ENCODE data around the gene EMC9.

EMC9 gene

GRCh38 chr14:24131549-24131966 lies 9.8 kb downstream of the EMC9 start:
- DNase-seq (ENCODE audit: low spot score): no peak

GRCh38 chr14:24130717-24131548 lies 10.5 kb downstream of the EMC9 start:
- DNase-seq (ENCODE audit: low spot score): no peak

- no peak for DNase-seq (ENCODE audit: low spot score)
Measured at GRCh38 chr14:24130380-24130716, 11.0 kb downstream of the EMC9 start, which contains the start of gene FITM1. FITM1 (plus strand) TSS chr14:24130659; CDS start chr14:24131564, 905 bp downstream.

GRCh38 chr14:24129410-24129998 lies 11.9 kb downstream of the EMC9 start:
- no peak for DNase-seq (ENCODE audit: low spot score)

GRCh38 chr14:24127673-24128072 lies 13.7 kb downstream of the EMC9 start:
- no peak for DNase-seq (ENCODE audit: low spot score)

- no peak for DNase-seq (ENCODE audit: low spot score)
Measured at GRCh38 chr14:24126939-24127338, 14.5 kb downstream of the EMC9 start.

- no peak for DNase-seq (ENCODE audit: low spot score)
Measured at GRCh38 chr14:24123424-24124417, 17.7 kb downstream of the EMC9 start.

GRCh38 chr14:24122898-24123297 lies 18.5 kb downstream of the EMC9 start:
- DNase-seq (ENCODE audit: low spot score): no peak

GRCh38 chr14:24122416-24122815 lies 19.0 kb downstream of the EMC9 start:
- no peak for DNase-seq (ENCODE audit: low spot score)

GRCh38 chr14:24121210-24121609 lies 20.2 kb downstream of the EMC9 start:
- no peak for DNase-seq (ENCODE audit: low spot score)

GRCh38 chr14:24119691-24120090 lies 21.7 kb downstream of the EMC9 start:
- DNase-seq (ENCODE audit: low spot score): no peak

GRCh38 chr14:24117179-24117578 lies 24.2 kb downstream of the EMC9 start:
- no peak for DNase-seq (ENCODE audit: low spot score)

- no peak for DNase-seq (ENCODE audit: low spot score)
Measured at GRCh38 chr14:24116128-24116814, 25.1 kb downstream of the EMC9 start.

GRCh38 chr14:24115422-24116127 lies 25.8 kb downstream of the EMC9 start:
- no peak for DNase-seq (ENCODE audit: low spot score)

GRCh38 chr14:24114532-24115421 lies 26.6 kb downstream of the EMC9 start, which contains the start of the genes DCAF11 and NRL:
DCAF11 (plus strand) TSS chr14:24114777; CDS start chr14:24115595, 818 bp downstream.
NRL (minus strand) TSS chr14:24114949; CDS start chr14:24082848, 32,101 bp downstream.
- DNase-seq (ENCODE audit: low spot score): peak; percentile 100

GRCh38 chr14:24113801-24114531 lies 27.4 kb downstream of the EMC9 start:
- DNase-seq (ENCODE audit: low spot score): no peak

GRCh38 chr14:24113379-24113800 lies 28.0 kb downstream of the EMC9 start:
- no peak for DNase-seq (ENCODE audit: low spot score)

GRCh38 chr14:24110523-24110922 lies 30.9 kb downstream of the EMC9 start:
- no peak for DNase-seq (ENCODE audit: low spot score)

GRCh38 chr14:24110060-24110459 lies 31.3 kb downstream of the EMC9 start:
- DNase-seq (ENCODE audit: low spot score): no peak

Measured in globus pallidus (tissue), 1 donor.